ENCODE measurements around the gene TSC22D3.
A peak's percentile ranks its signal among the peaks of the same experiment; 100 is the strongest.
"Not testable (repeated sequence)": the region's sequence is repeated elsewhere in the genome, so short reads cannot be mapped to it uniquely, and the experiment has no call there.

Gene TSC22D3

GRCh38 chrX:107710617-107711391 is 64.8 kb downstream of the TSC22D3 start:
- DNase-seq, result peak; percentile 91

DNA sequence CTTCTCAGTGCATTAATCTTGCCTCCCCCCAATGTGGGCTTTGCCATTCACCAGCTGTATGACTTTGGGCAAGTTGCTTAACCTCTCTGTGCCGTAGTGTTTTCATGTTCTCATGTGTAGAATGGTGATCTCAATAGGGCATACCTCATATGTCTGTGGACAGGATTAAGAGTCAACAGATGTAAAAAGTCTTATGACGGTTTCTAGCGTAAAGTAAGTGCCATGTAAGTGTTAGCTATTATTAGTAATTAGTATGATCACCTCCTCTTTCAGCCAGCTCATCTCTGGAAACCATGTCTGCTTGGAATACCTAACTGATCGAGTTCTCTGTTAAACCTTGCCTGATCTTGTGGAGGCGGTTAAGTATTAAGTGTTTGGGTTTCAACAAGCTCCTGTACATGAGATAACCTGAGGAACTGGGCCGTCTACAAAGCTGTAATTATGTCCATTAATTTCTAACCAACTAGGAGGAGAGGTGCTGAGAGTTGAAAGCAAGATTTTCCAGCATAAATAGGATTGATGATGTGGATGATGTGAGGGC is 66.3 kb downstream of the TSC22D3 start:
- no peak for DNase-seq

DNA sequence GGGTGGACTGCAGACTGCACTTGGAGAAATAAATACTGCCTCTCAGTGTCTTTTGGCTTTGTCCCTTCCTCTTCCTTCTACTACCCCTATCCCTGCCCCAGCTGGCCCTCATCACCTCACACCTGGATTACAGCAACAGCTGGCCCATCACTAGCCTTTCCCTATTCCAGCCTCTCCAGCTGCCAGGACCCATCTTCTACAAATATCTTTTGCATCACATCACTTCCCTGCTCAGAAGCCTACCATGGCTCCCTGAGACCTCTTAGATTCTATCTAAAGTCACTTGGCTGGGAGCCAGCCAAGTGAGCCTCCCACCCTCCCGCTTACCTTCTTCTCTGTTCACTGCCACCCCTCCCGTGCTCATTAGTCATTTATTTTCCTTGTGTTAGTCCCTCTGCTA is 66.8 kb downstream of the TSC22D3 start:
- DNase-seq, result no peak

- DNase-seq, result no peak
These were observed 67.7 kb downstream of the TSC22D3 start for GRCh38 chrX:107707866-107708265.

DNA sequence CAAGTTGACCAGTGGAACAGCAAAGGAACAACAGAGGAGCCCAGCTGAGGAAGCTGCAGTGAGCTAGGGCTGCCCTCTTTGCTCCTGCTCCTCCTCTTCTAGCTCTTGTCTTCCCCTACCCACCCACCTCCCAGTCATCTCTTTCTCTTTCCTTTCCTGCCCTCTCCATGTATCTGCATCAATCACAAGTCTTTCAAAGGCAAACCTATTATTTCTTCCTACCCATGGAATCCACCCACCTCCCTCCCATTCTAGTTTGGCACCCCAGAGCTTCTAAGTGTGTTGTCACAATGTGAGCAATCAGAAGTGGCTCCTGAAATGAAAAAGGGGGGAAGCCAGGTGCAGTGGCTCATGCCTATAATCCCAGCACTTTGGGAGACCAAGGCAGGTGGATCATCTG is 69.3 kb downstream of the TSC22D3 start:
- no peak for DNase-seq

DNA sequence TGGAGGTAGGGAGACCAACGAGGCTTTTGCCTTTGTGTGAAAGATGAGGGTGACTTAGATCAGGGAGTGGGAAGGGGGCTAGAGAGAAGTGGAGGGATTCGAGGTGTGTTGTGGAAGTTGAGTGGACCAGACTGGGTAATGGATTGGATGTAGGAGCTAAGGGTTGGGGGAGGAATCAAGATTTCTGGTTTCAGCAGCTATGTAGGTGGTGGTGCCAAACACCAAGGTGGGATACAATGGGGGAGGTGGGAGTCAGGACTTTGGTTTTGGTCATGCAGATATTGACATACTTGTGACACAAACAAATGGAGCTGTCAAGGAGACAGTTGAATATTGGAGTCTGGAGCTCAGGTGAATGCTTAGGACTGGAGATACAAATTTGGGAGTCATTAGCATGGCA is 71.0 kb downstream of the TSC22D3 start:
- DNase-seq, result no peak

DNA sequence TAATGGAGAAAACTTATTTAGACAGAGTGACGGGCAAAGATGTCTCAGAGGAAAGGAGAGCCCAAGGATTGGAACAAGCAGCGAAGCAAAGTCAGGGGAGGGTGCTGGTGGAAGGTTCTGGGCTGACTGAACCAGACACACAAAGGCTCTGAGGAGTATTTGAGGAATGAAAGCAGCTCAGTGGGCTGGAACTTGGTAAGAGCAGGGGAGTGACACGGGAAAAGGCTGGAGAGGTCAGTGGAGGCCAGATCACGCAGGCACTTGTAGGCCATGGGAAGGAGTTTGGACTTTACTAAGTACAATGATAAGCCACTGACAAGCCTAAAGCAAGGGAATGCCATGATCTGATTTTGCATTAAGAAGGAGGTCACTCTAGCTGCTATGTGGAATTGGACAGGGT is 71.4 kb downstream of the TSC22D3 start:
- DNase-seq, result no peak

- no peak for DNase-seq
These were observed 74.0 kb downstream of the TSC22D3 start for GRCh38 chrX:107701493-107702121.

GRCh38 chrX:107700790-107701189 is 74.8 kb downstream of the TSC22D3 start:
- DNase-seq, result no peak

- no peak for DNase-seq
These were observed 75.2 kb downstream of the TSC22D3 start for GRCh38 chrX:107700317-107700774.

GRCh38 chrX:107699616-107700015 is 76.0 kb downstream of the TSC22D3 start:
- DNase-seq, result no peak

GRCh38 chrX:107691024-107691448 is 84.6 kb downstream of the TSC22D3 start:
- no peak for DNase-seq

DNA sequence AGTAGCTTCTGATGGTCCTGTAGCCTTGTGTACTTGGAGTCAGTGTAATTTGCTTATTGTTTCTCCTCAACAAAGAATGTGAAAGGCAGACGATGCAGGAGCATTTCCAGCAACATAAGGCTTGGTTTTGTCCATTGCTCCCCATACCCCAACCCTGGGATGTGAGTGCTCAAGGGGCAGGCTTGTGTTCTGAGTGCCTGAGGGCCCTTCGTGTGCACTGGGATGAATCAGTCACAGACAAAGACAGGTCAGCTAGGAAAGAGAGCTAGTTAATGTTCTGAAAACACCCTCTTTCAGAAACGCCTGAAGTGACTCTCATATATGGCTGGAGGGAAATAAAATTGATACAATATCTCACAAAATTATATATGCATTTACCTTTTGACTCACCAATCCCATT is 88.1 kb downstream of the TSC22D3 start:
- no peak for DNase-seq

GRCh38 chrX:107686792-107687191 is 88.8 kb downstream of the TSC22D3 start:
- DNase-seq, result no peak

GRCh38 chrX:107686026-107686425 is 89.6 kb downstream of the TSC22D3 start:
- DNase-seq, result no peak

GRCh38 chrX:107685586-107685985 is 90.0 kb downstream of the TSC22D3 start:
- not testable (repeated sequence) for DNase-seq

- DNase-seq, result peak; percentile 33
These were observed 90.6 kb downstream of the TSC22D3 start for GRCh38 chrX:107684956-107685385.

DNA sequence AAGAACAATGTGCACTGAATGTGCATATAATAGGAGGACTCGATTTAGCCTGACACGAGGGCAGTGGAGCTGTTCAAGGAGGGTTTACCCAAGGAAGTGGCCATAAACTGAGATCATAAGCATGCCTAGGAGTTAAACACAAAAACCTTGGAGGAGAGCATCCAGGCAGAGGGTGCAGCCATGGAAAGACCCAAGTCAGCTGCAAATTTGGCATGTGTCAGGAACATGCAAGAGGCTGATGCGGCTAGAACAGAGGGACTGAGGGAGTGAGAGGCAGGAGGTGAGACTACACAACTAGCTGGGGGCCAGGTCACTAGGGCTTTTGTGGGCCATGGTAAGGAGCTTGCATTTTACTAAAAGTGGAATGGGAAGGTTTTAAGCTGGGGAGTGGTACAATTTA is 91.7 kb downstream of the TSC22D3 start:
- DNase-seq, result no peak

- no peak for DNase-seq
These were observed 92.3 kb downstream of the TSC22D3 start for GRCh38 chrX:107683124-107683895.

GRCh38 chrX:107682256-107682655 is 93.3 kb downstream of the TSC22D3 start:
- no peak for DNase-seq

GRCh38 chrX:107678957-107679740 is 96.4 kb downstream of the TSC22D3 start:
- DNase-seq, result peak; percentile 78

- peak; percentile 20 for DNase-seq
These were observed 97.7 kb downstream of the TSC22D3 start for GRCh38 chrX:107677909-107678308.

Measured in CD4-positive, alpha-beta T cell treated with Interleukin-12 subunit alpha and Interleukin-12 subunit beta, for 1 hour (primary cell).